HG03159 (cell line): ENCODE data around the gene ISM1.

ENCODE experiments used
- ATAC-seq: cut with Tn5 transposase; IDR thresholded peaks from one replicate; pipeline ENCODE4 v1.9.1; 2021; ENCODE audit warnings: mild to moderate bottlenecking, moderate library complexity; ENCODE audit not compliant: unreplicated experiment

Gene ISM1

GRCh38 chr20:13302647-13303450 lies 81.8 kb downstream of the ISM1 start:
- ATAC-seq, result peak; percentile 94

GRCh38 chr20:13305284-13305683 lies 84.2 kb downstream of the ISM1 start:
- no peak for ATAC-seq

- ATAC-seq, result no peak
Measured at GRCh38 chr20:13307562-13308163, 86.6 kb downstream of the ISM1 start.

GRCh38 chr20:13312300-13312699 lies 91.2 kb downstream of the ISM1 start:
- ATAC-seq, result no peak

GRCh38 chr20:13313201-13313600 lies 92.1 kb downstream of the ISM1 start:
- no peak for ATAC-seq

GRCh38 chr20:13317439-13317838 lies 96.4 kb downstream of the ISM1 start:
- no peak for ATAC-seq

- no peak for ATAC-seq
Measured at GRCh38 chr20:13318871-13319521, 97.9 kb downstream of the ISM1 start.

- ATAC-seq, result no peak
Measured at GRCh38 chr20:13320702-13321101, 99.6 kb downstream of the ISM1 start.

- ATAC-seq, result no peak
Measured at GRCh38 chr20:13321416-13321815, 100.3 kb downstream of the ISM1 start.

GRCh38 chr20:13322198-13322597 lies 101.1 kb downstream of the ISM1 start:
- ATAC-seq, result no peak

- ATAC-seq, result no peak
Measured at GRCh38 chr20:13322621-13323020, 101.5 kb downstream of the ISM1 start.

- no peak for ATAC-seq
Measured at GRCh38 chr20:13325033-13325432, 104.0 kb downstream of the ISM1 start.

GRCh38 chr20:13325796-13326340 lies 104.8 kb downstream of the ISM1 start:
- ATAC-seq, result no peak

GRCh38 chr20:13331536-13331935 lies 110.5 kb downstream of the ISM1 start:
- ATAC-seq, result no peak

GRCh38 chr20:13333036-13333435 lies 112.0 kb downstream of the ISM1 start:
- ATAC-seq, result no peak

GRCh38 chr20:13333793-13334192 lies 112.7 kb downstream of the ISM1 start:
- no peak for ATAC-seq

GRCh38 chr20:13336308-13337089 lies 115.4 kb downstream of the ISM1 start:
- ATAC-seq, result peak; percentile 48

- no peak for ATAC-seq
Measured at GRCh38 chr20:13337090-13337784, 116.2 kb downstream of the ISM1 start.

GRCh38 chr20:13338097-13338661 lies 117.1 kb downstream of the ISM1 start:
- ATAC-seq, result no peak

- ATAC-seq, result no peak
Measured at GRCh38 chr20:13338999-13339411, 117.9 kb downstream of the ISM1 start.
